H1 (cell line): ENCODE data around the gene CUEDC1. TPM values are rescaled to one million over a fixed set of nuclear protein-coding genes. Genes with fewer than 3 reads are reported as not detected.

ENCODE experiments used
- CEBPB ChIP-seq: IDR thresholded peaks from 2 replicates; pipeline ENCODE4 v1.6.1; 2012; ENCODE audit warnings: low read depth, low read length
- CHD7 ChIP-seq: fragments of 300-600 bp; sonication (generic); IDR thresholded peaks from 2 replicates; pipeline ENCODE4 v1.7.1; 2012; ENCODE audit warnings: low read length, moderate library complexity, mild to moderate bottlenecking, inconsistent platforms; ENCODE audit not compliant: insufficient replicate concordance
- FOSL1 ChIP-seq: IDR thresholded peaks from 2 replicates; pipeline ENCODE4 v1.6.1; 2011; ENCODE audit warnings: mild to moderate bottlenecking, low read depth, low read length, moderate library complexity; ENCODE audit not compliant: insufficient read depth
- HDAC6 ChIP-seq: IDR thresholded peaks from one replicate; pipeline ENCODE4 v1.7.1; 2012; ENCODE audit warnings: low read depth, mild to moderate bottlenecking, inconsistent platforms, low read length, moderate library complexity
- KDM5A ChIP-seq: fragments of 200-600 bp; IDR thresholded peaks from 2 replicates; pipeline ENCODE4 v1.7.1; 2012; ENCODE audit warnings: mild to moderate bottlenecking, low read length, inconsistent platforms, mixed read lengths
- POLR2AphosphoS5 ChIP-seq: IDR thresholded peaks from 2 replicates; pipeline ENCODE4 v1.6.1; 2011; ENCODE audit warnings: low read depth, low read length
- RAD21 ChIP-seq, 2 experiments: IDR thresholded peaks in 1 of 2; conservative IDR thresholded peaks in 1 of 2; 2 replicates each; pipeline ENCODE4 v1.6.1; 2011; ENCODE audit warnings: low read depth in 2 of 2, low read length in 2 of 2, improper control_type of control experiment in 1 of 2, inconsistent platforms in 1 of 2, mild to moderate bottlenecking in 1 of 2, moderate library complexity in 1 of 2
- RXRA ChIP-seq: IDR thresholded peaks from 2 replicates; pipeline ENCODE4 v1.6.1; 2011; ENCODE audit warnings: low read depth, mild to moderate bottlenecking, low read length, moderate library complexity; ENCODE audit not compliant: insufficient read depth
- SP1 ChIP-seq: IDR thresholded peaks from 2 replicates; pipeline ENCODE4 v1.6.1; 2011; ENCODE audit warnings: low read depth, low read length
- TBP ChIP-seq: IDR thresholded peaks from 2 replicates; pipeline ENCODE4 v1.6.1; 2011; ENCODE audit warnings: low read depth, low read length, improper control_type of control experiment
- TCF12 ChIP-seq: IDR thresholded peaks from 2 replicates; pipeline ENCODE4 v1.6.1; 2011; ENCODE audit warnings: low read depth, mild to moderate bottlenecking, low read length
- polyA plus RNA-seq, 7 experiments: library from polyadenylated mRNA; depleted of rRNA in 3 of 7; stranded (reverse) in 5 of 7; unstranded in 2 of 7; fragments of >200 nt in 5 of 7; fragments of 200-250 nt in 2 of 7; gene quantifications; 1 replicate in 5 of 7; 2 replicates in 1 of 7; 4 replicates in 1 of 7; pipeline versions ENCODE4 v1.2.1 to v1.2.3, GENCODE V29; 2011 to 2013; ENCODE audit warnings: missing spikeins in 2 of 7, mixed read lengths in 2 of 7
- total RNA-seq: library from RNA; stranded (reverse); fragmentation: NEBNext Ultra II Directional; extraction: Animal tissue kit (Norgen Biotek cat#: 25700); gene quantifications from 2 replicates; pipeline ENCODE4 v1.2.1, GENCODE V29; 2021

CUEDC1 gene
- total and polyA plus RNA-seq, 2 of the 8 experiments (the other 6 are each of a cell fraction or from before 2014, with no cell fraction given): 4.0 to 10.7 TPM

GRCh38 chr17:57955183-57955931, at the start of gene CUEDC1 (continued):
- no peak for TF ChIP-seq CHD7
- TF ChIP-seq RXRA: no peak
- peak in 1 of 2 experiments; percentile 23; a peak in 2 of 4 replicates for TF ChIP-seq RAD21 (IDR thresholded peaks at IDR 0.05 in 1 of 2, conservative IDR thresholded peaks at IDR 0.05 in 1 of 2; ENCODE audit: low read depth in 2 of 2, low read length in 2 of 2)
- no peak for TF ChIP-seq TBP
- no peak for TF ChIP-seq SP1
- no peak for TF ChIP-seq FOSL1
- TF ChIP-seq TCF12: no peak
- no peak for TF ChIP-seq HDAC6
- TF ChIP-seq KDM5A: no peak
- TF ChIP-seq CEBPB: no peak
- TF ChIP-seq POLR2AphosphoS5: no peak
